H1 (cell line): ENCODE results near the gene CHAC1. TPM values are rescaled to one million over a fixed set of nuclear protein-coding genes. Genes with fewer than 3 reads are reported as not detected.

ENCODE experiments used
- BACH1 ChIP-seq: IDR thresholded peaks from 2 replicates; pipeline ENCODE4 v1.6.1; 2012; ENCODE audit warnings: low read length, improper control_type of control experiment
- BCL11A ChIP-seq, 2 experiments: IDR thresholded peaks; one replicate each; pipeline ENCODE4 v1.6.1; 2011; ENCODE audit warnings: low read depth in 2 of 2, low read length in 2 of 2, mild to moderate bottlenecking in 2 of 2
- BRCA1 ChIP-seq: IDR thresholded peaks from 2 replicates; pipeline ENCODE4 v1.6.1; 2012; ENCODE audit warnings: low read depth, low read length, improper control_type of control experiment
- CBX8 ChIP-seq: fragments of 300-800, 300-1000 bp; sonication (generic); IDR thresholded peaks from 2 replicates; pipeline ENCODE4 v1.7.1; 2016; ENCODE audit warnings: low read depth, low read length, borderline replicate concordance
- CEBPB ChIP-seq: IDR thresholded peaks from 2 replicates; pipeline ENCODE4 v1.6.1; 2012; ENCODE audit warnings: low read depth, low read length
- CHD1 ChIP-seq: IDR thresholded peaks from 2 replicates; pipeline ENCODE4 v1.6.1; 2012; ENCODE audit warnings: low read depth, low read length, improper control_type of control experiment
- EGR1 ChIP-seq: IDR thresholded peaks from 2 replicates; pipeline ENCODE4 v1.6.1; 2011; ENCODE audit warnings: low read depth, low read length, borderline replicate concordance
- KDM1A ChIP-seq: fragments of 200-600, 300-600 bp; sonication (generic); IDR thresholded peaks from 2 replicates; pipeline ENCODE4 v1.7.1; 2016; ENCODE audit warnings: mild to moderate bottlenecking, low read length, borderline replicate concordance
- MAX ChIP-seq: IDR thresholded peaks from 2 replicates; pipeline ENCODE4 v1.6.1; 2012; ENCODE audit warnings: inconsistent platforms
- NRF1 ChIP-seq: IDR thresholded peaks from 2 replicates; pipeline ENCODE4 v1.6.1; 2011; ENCODE audit warnings: mild to moderate bottlenecking, low read depth, low read length, improper control_type of control experiment
- RBBP5 ChIP-seq: IDR thresholded peaks from 2 replicates; pipeline ENCODE4 v1.7.1; 2012; ENCODE audit warnings: low read depth, mild to moderate bottlenecking, inconsistent platforms, low read length, moderate library complexity, borderline replicate concordance
- SIN3A ChIP-seq, 2 experiments: IDR thresholded peaks in 1 of 2; conservative IDR thresholded peaks in 1 of 2; 2 replicates each; pipeline ENCODE4 v1.6.1; 2011 to 2012; ENCODE audit warnings: low read length in 2 of 2, improper control_type of control experiment in 1 of 2, low read depth in 1 of 2, mild to moderate bottlenecking in 1 of 2
- SIRT6 ChIP-seq: IDR thresholded peaks from one replicate; pipeline ENCODE4 v1.7.1; 2012; ENCODE audit warnings: low read length, inconsistent platforms
- SP1 ChIP-seq: IDR thresholded peaks from 2 replicates; pipeline ENCODE4 v1.6.1; 2011; ENCODE audit warnings: low read depth, low read length
- SP4 ChIP-seq: IDR thresholded peaks from 2 replicates; pipeline ENCODE4 v1.6.1; 2012; ENCODE audit warnings: low read length, inconsistent platforms
- SUZ12 ChIP-seq: fragments of 200-600 bp; sonication (generic); IDR thresholded peaks from 2 replicates; pipeline ENCODE4 v1.6.1; 2012; ENCODE audit warnings: mild to moderate bottlenecking, inconsistent platforms, low read length, moderate library complexity, mixed read lengths
- ZNF274 ChIP-seq: IDR thresholded peaks from 2 replicates; pipeline ENCODE4 v1.7.0; 2012; ENCODE audit warnings: low read length, borderline replicate concordance; ENCODE audit errors: extremely low read depth
- polyA plus RNA-seq, 7 experiments: library from polyadenylated mRNA; depleted of rRNA in 3 of 7; stranded (reverse) in 5 of 7; unstranded in 2 of 7; fragments of >200 nt in 5 of 7; fragments of 200-250 nt in 2 of 7; gene quantifications; 1 replicate in 5 of 7; 2 replicates in 1 of 7; 4 replicates in 1 of 7; pipeline versions ENCODE4 v1.2.1 to v1.2.3, GENCODE V29; 2011 to 2013; ENCODE audit warnings: missing spikeins in 2 of 7, mixed read lengths in 2 of 7
- total RNA-seq: library from RNA; stranded (reverse); fragmentation: NEBNext Ultra II Directional; extraction: Animal tissue kit (Norgen Biotek cat#: 25700); gene quantifications from 2 replicates; pipeline ENCODE4 v1.2.1, GENCODE V29; 2021

Gene CHAC1
- total and polyA plus RNA-seq, 2 of the 8 experiments (the other 6 are each of a cell fraction or from before 2014, with no cell fraction given): 34.3 to 159 TPM

GRCh38 chr15:40952901-40953712 is at the start of gene CHAC1 (continued):
- no peak for TF ChIP-seq SUZ12
- no peak for TF ChIP-seq NRF1
- peak; percentile 76 for TF ChIP-seq MAX
- TF ChIP-seq SP1: peak; percentile 89
- TF ChIP-seq SIRT6: no peak
- no peak for TF ChIP-seq BCL11A (IDR thresholded peaks at IDR 0.05; ENCODE audit: low read depth in 2 of 2, low read length in 2 of 2)
- TF ChIP-seq CBX8: no peak
- TF ChIP-seq KDM1A: no peak
- no peak for TF ChIP-seq BRCA1
- TF ChIP-seq BACH1: no peak
- peak; percentile 100 for TF ChIP-seq CEBPB
- TF ChIP-seq SP4: peak; percentile 78; the same call in 1 of the 2 replicates
- TF ChIP-seq CHD1: no peak
- TF ChIP-seq SIN3A (conservative IDR thresholded peaks at IDR 0.05 in 1 of 2, IDR thresholded peaks at IDR 0.05 in 1 of 2; ENCODE audit: low read depth in 1 of 2, low read length in 2 of 2): peak in 1 of 2 experiments; percentile 83; a peak in 3 of 4 replicates
- no peak for TF ChIP-seq ZNF274
- TF ChIP-seq RBBP5: no peak; the same call in 1 of the 2 replicates
- TF ChIP-seq EGR1: no peak
